HG02870 (cell line): ENCODE data around the gene SYNE1.

Source experiments
- ATAC-seq: cut with Tn5 transposase; IDR thresholded peaks from one replicate; pipeline ENCODE4 v1.9.1; 2021; ENCODE audit warnings: mild to moderate bottlenecking, moderate library complexity; ENCODE audit not compliant: unreplicated experiment

Gene SYNE1

DNA sequence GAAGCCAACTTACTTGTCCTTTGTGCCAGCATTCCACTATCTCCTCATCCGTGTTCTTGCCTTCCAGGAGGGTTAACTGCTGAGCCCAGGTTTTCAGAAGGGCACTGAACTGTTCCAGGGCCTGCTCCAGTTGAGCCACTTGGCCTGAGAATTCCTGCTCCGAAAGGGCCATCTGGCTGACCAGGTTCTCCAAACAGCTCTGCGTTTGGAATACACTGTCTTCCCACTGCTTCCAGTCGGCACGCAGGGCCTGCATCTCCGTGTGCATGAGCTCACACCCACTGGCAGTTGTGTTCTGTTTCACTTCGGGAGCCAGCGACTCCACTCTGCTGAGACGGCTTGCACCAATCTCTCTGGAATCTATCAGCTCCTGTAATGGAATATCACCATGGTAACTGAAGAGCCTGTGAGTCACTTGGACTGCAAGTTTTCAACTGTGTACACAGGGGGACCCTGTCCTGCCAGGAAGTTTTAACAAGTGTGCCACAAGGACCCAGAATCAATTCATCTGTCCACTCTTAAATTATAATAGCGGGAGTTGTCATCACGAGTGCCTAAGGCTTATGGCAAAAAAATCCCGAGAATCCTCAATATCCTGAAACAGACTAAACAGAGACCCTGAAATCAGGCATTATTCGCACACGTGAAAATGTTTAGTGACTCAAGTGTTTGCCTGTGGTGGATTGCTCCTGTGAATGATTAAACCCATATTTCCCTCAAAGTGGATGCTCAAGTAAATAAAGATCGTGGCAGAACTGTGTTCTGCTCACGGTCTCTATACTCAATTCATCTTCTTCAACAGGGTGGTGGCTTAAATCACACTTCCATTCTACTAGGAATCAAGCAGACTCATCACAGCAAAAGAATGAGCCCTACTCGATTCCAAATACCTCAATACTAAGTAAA lies 255.9 kb downstream of the SYNE1 start:
- ATAC-seq: no peak

DNA sequence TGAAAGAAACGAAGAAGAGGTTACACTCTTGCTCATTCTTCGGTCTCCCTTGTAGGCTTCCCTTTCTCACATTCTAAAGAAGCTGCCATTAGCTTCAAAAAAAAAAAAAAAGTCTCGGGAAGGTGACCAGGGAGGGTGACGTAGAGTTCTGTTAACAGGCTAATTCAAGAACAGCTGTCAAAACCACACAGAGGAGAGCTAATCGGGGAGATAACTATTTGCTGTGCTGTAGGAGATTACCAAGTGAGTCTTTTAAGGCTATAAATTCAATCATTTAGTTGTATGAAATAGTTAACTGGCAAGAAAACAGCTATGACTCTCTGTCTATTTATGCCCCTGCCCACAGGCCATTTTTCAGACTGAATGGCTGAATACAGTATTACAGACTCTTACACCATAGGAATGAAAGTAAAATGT lies 256.8 kb downstream of the SYNE1 start:
- no peak for ATAC-seq

GRCh38 chr6:152379423-152379822 lies 257.7 kb downstream of the SYNE1 start:
- no peak for ATAC-seq

DNA sequence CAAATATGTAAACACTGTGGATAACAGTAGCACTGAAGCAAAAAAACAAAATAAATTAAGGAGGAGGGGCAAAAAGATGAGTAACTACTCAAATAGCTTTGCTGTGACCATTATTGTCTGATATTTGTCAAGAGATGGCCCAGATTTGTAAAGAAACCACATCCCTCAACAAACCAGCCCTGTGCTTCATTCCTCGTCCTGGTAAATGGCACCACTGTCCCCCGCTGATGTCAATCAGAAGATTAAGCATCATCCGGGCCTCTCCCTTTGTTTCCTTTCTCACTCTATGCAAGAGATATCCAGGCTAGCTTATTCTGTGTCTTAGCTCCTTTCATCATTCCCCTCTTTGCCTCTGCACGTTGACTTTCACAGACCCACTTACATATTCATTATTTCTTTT lies 259.0 kb downstream of the SYNE1 start:
- no peak for ATAC-seq

- no peak for ATAC-seq
These were observed 262.0 kb downstream of the SYNE1 start for GRCh38 chr6:152375197-152375596.

GRCh38 chr6:152372945-152373344 lies 264.2 kb downstream of the SYNE1 start:
- ATAC-seq: no peak

DNA sequence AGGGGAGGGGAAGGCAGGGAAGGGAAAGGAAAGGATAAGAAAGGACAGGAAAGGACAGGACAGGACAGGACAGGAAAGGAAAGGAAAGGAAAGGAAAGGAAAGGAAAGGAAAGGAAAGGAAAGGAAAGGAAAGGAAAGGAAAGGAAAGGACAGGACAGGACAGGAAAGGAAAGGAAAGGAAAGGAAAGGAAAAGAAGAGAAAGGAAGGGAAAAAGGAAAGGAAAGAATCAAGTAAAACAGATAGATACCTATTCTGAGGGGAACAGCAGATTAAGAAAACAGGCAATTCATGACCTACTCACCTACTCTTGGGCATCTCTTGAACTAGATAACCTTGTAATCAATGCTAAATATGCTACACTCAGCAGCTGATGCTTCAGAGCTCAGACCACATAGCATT lies 265.4 kb downstream of the SYNE1 start:
- ATAC-seq: no peak

GRCh38 chr6:152368751-152369624 lies 268.2 kb downstream of the SYNE1 start:
- ATAC-seq: no peak

- ATAC-seq: no peak
These were observed 272.3 kb downstream of the SYNE1 start for GRCh38 chr6:152364866-152365265.

- no peak for ATAC-seq
These were observed 277.1 kb downstream of the SYNE1 start for GRCh38 chr6:152360034-152360433.

GRCh38 chr6:152356662-152357061 lies 280.5 kb downstream of the SYNE1 start:
- peak; percentile 70 for ATAC-seq

GRCh38 chr6:152356016-152356415 lies 281.1 kb downstream of the SYNE1 start:
- ATAC-seq: no peak

DNA sequence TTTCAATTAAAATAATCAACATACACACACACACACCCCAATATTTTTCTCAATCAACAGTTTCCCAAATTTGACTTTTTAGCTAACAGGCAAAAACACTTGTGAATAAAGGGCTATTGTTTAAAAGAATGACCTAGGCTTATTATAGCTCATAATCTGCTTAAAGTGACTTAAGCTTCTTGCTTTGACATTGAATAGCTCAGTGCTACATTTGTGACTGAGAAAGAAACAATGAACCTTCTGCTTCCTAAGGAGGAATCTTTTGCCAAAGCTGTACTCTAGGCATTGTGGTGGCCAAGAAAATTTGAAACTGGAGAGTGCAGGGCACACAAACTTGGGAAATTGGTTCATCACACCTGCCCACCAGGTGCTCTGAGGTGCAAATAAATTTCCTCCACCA lies 282.0 kb downstream of the SYNE1 start:
- no peak for ATAC-seq

DNA sequence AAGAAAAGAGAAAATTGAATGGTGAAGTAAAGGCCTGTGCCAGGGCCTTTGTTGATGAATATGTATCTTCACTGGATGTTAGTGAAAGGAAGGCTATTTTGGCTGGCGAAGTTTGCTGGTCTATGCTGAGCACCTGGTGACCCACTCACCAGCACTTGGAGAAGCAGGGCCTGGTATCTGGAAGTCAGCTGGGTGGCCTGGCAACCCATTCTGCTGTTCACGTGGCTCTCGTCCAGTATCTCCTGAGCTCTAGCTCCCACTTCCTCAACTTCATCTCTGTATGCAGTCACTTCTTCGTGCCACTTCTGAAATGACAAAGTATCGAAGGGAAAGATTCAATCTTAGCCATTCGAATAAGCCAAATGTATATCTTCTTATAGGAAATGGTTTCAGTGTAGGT lies 283.7 kb downstream of the SYNE1 start:
- ATAC-seq: no peak

GRCh38 chr6:152351742-152352141 lies 285.4 kb downstream of the SYNE1 start:
- no peak for ATAC-seq

DNA sequence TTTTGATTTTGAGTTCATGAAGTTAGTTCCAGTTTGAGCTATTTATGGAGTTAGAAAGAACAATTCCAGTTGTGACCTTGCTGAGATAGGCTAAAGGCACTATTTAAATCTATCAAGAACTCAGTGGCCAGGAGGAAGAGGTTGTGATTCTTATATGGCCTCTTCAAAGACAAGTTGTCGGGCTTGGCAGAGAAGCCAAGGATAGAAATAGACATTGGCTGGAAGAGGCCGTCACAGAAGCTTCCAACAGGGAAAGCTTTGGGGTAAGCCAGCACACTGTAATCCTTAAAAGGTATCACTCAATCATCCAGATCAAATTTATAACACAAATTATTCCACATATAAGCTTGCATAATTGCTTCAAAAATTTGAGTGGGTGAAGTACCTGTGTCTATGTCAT lies 286.1 kb downstream of the SYNE1 start:
- no peak for ATAC-seq

DNA sequence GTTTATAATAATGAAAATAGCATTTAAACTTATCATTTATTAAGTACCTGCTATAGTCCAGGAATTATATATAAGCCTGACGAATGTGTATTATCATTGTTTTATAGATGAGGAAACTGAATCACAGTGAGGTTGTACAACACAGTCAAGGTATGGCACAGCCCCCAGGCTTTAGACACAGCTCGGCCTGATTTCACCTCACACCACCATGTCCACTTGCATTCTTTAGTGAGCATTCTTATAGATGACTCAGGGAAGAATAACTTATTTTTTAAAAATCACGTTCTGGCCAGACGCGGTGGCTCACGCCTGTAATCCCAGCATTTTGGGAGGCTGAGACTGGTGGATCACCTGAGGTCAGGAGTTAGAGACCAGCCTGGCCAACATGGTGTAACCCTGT lies 289.0 kb downstream of the SYNE1 start:
- ATAC-seq: no peak

DNA sequence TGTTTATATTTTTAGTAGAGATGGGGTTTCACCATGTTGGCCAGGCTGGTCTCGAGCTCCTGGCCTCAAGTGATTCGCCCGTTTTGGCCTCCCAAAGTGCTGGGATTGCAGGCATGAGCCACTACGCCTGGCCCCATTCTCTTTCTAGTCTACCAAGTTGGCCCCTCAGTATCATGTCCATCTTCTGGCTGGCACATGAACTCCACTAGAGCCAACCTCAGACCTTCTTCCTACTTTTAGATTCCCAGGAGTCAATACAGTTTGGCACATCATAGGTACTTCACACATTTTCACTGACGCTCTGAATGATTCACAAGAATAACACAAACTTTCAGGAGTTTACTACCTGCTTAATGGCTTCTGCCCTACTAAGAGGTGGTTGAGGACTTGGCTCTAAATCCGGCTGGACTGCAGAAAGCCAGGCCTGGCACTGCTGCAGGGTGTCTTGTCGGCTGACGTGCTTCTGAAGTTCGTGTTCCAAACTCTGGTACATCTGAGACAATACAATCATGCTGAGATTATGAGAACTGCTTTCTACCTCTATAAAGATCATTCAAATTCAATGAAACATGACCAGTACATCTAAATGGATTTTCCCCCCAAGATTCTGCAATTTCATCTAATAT lies 293.3 kb downstream of the SYNE1 start:
- ATAC-seq: no peak

- no peak for ATAC-seq
These were observed 295.6 kb downstream of the SYNE1 start for GRCh38 chr6:152341596-152341995.

DNA sequence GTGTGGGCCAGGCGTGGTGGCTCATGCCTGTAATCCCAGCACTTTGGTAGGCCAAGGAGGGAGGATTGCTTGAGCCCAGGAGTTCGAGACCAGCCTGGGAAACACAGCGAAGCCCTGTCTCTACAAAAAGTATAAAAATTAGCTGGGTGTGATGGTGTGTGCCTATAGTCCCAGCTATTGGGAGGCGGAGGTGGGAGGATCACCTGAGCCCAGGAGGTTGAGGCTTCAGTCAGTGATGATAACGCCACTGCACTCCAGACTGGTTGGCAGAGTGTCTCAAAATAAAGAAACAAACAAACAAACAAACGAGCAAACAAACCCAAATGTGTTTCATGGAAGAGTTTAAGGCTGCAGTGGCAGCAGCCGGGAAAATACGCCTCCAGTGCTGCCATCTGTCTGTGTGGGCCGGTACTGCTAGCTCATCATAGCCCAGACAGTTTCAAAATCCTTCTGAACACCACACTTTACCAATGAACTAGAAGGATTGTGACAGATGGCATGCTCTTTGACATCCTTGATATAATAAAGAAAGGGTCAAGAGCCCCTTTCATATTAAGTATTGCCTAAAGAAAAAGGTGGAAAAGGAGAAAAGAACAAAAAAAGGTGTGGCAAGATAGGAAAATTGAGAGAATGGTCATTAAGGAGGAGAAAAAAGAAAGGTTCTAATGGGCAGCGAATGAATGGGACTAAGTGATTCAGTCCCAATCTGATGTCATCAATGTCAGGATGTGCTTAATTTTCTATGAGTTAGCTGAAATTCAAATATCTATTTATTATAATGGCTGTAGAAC lies 298.6 kb downstream of the SYNE1 start:
- ATAC-seq: peak; percentile 85

- no peak for ATAC-seq
These were observed 302.6 kb downstream of the SYNE1 start for GRCh38 chr6:152334555-152334954.
